Activated B cell treated with CpG ODN at 0.5 μM for 24 hours (primary cell): Measurements from ENCODE around the gene TCOF1. TPM values are rescaled to one million over a fixed set of nuclear protein-coding genes. Genes with fewer than 3 reads are reported as not detected.

Experiments used
- ATAC-seq: fragments of 200-7000 bp; cut with Tn5 transposase; one replicate; pipeline ENCODE4 v1.10.0; 2021; ENCODE audit warnings: low read depth, mild to moderate bottlenecking, moderate library complexity
- CTCF ChIA-PET: fragments of 350-600 bp; sonication (Branson Sonifier 250); formaldehyde crosslinking; loops from one replicate; lab custom pipeline; 2021; ENCODE audit warnings: antibody characterized with exemption; lab: Charles Lee
- POLR2A ChIA-PET: fragments of 350-600 bp; sonication (Branson Sonifier 250); formaldehyde crosslinking; loops from one replicate; lab custom pipeline; 2021; ENCODE audit warnings: antibody characterized with exemption; lab: Charles Lee
- DNase-seq: peaks from one replicate; pipeline ENCODE4 v3.0.0; 2022
- H3K27ac Mint-ChIP-seq: one replicate; pipeline ENCODE4 v1.8.0; 2020; ENCODE audit warnings: mixed read lengths
- H3K27me3 Mint-ChIP-seq: one replicate; pipeline ENCODE4 v1.8.0; 2021; ENCODE audit warnings: mixed read lengths
- H3K36me3 Mint-ChIP-seq: one replicate; pipeline ENCODE4 v1.8.0; 2021; ENCODE audit warnings: low read depth, mixed read lengths
- H3K4me1 Mint-ChIP-seq: one replicate; pipeline ENCODE4 v1.8.0; 2021; ENCODE audit warnings: mixed read lengths
- H3K4me3 Mint-ChIP-seq: one replicate; pipeline ENCODE4 v1.8.0; 2020; ENCODE audit warnings: mild to moderate bottlenecking, mixed read lengths
- H3K9me3 Mint-ChIP-seq: one replicate; pipeline ENCODE4 v1.8.0; 2020; ENCODE audit warnings: mixed read lengths
- intact Hi-C: fragments of 100-400 bp; cut with micrococcal nuclease; formaldehyde crosslinking; loops from one replicate; pipeline ENCODE4 v1.15.1; 2024
- total RNA-seq: library from RNA; stranded (reverse); gene quantifications from 2 replicates; pipeline ENCODE4 v1.2.3, GENCODE V29; 2022
- TF ChIP-seq, protein P1 (sequence below): fragments of 200-600 bp; IDR thresholded peaks from one replicate; pipeline ENCODE4 v1.8.0; 2022; ENCODE audit warnings: antibody characterized with exemption, mild to moderate bottlenecking

Gene TCOF1
- total RNA-seq, 1 donor from 2014 or later = 76.1 TPM

DNA sequence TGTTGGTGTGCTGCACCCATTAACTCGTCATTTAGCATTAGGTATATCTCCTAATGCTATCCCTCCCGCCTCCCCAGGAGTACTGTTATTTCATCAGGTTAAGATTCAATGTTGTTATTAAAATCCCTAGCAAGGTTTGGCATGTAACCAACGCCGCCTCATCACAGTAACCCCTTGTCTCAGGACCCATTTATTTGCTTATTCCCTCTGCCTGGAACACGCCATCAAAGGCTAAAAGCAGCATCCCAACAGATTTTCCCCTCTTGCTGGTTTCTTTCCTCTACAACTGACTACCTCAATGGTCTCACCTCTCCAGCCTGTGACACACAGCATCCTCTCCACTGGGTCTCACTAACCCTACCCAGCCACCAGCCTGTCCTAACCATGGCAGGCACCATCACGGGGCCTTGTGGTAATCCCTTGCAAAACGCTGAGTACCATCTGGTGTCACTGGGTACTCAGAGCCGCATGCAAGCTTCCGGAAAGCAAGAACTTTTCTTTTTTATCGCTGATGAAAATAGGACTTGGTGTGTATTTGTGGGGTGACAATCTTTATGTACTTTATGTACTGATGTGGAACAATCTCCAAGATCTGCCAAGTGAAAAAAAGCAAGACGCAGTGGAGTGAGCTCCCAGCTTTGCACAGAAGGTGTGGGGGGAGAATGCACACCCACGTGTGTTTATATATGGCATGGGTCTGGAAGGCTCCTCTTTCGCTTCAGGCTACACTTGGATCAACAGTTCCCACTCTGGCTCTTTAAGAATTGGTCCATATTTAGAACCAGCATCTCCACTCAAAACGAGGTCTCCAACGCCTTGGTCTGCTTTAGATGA lies 86.0 kb downstream of the TCOF1 start:
- peaks cover 75% of the 10 kb centered on the region for H3K36me3 Mint-ChIP-seq
- no peak for DNase-seq
- ChIA-PET POLR2A (interaction anchor here (1.1 to 43.9 kb wide), 3 partner anchors 13 to 80 kb away, joined by 3 to 2478 read pairs (median 3); partner anchors contain the start of gene CD74), CTCF (no interaction called here)
- no peak for ATAC-seq
- TF ChIP-seq, protein P1, sequence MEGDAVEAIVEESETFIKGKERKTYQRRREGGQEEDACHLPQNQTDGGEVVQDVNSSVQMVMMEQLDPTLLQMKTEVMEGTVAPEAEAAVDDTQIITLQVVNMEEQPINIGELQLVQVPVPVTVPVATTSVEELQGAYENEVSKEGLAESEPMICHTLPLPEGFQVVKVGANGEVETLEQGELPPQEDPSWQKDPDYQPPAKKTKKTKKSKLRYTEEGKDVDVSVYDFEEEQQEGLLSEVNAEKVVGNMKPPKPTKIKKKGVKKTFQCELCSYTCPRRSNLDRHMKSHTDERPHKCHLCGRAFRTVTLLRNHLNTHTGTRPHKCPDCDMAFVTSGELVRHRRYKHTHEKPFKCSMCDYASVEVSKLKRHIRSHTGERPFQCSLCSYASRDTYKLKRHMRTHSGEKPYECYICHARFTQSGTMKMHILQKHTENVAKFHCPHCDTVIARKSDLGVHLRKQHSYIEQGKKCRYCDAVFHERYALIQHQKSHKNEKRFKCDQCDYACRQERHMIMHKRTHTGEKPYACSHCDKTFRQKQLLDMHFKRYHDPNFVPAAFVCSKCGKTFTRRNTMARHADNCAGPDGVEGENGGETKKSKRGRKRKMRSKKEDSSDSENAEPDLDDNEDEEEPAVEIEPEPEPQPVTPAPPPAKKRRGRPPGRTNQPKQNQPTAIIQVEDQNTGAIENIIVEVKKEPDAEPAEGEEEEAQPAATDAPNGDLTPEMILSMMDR = no peak
- H3K4me1 Mint-ChIP-seq = peaks cover 28% of the 10 kb centered on the region
- peak overlapping the region; percentile 13 for H3K27ac Mint-ChIP-seq
- H3K4me3 Mint-ChIP-seq = no peak overlapping the region
- no peaks in the 10 kb centered on the region for H3K27me3 Mint-ChIP-seq
- intact Hi-C loops = no loop called here
- H3K9me3 Mint-ChIP-seq = no peaks in the 10 kb centered on the region

DNA sequence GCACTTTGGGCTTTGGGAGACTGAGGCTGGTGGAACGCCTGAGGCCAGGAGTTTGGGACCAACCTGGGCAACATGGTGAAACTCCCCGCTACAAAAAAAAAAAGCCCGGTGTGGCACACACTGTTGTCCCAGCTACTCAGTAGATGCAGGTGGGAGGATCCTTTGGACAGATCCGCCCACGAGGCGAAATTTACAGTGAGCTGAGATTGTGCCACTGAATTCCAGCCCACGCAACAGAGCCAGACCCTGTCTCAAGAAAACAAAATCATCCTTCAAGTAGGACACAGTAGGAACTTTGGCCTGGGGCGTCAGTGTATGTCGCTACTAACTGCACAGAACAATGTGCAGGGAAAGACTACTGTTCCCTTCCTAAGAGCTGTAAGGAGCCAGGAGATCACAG lies 87.3 kb downstream of the TCOF1 start:
- H3K9me3 Mint-ChIP-seq = no peaks in the 10 kb centered on the region
- no peak overlapping the region for H3K27ac Mint-ChIP-seq
- H3K27me3 Mint-ChIP-seq = no peaks in the 10 kb centered on the region
- H3K4me3 Mint-ChIP-seq = no peak overlapping the region
- TF ChIP-seq, protein P1 = no peak
- CTCF ChIA-PET = no interaction called here
- POLR2A ChIA-PET = interaction anchor here (1.2 to 43.9 kb wide), 2 partner anchors 8 to 36 kb away, joined by 4 to 2478 read pairs; partner anchors contain the start of gene CD74
- H3K4me1 Mint-ChIP-seq = peaks cover 40% of the 10 kb centered on the region
- intact Hi-C loops = no loop called here
- no peak for ATAC-seq
- DNase-seq = no peak
- peaks cover 88% of the 10 kb centered on the region for H3K36me3 Mint-ChIP-seq

DNA sequence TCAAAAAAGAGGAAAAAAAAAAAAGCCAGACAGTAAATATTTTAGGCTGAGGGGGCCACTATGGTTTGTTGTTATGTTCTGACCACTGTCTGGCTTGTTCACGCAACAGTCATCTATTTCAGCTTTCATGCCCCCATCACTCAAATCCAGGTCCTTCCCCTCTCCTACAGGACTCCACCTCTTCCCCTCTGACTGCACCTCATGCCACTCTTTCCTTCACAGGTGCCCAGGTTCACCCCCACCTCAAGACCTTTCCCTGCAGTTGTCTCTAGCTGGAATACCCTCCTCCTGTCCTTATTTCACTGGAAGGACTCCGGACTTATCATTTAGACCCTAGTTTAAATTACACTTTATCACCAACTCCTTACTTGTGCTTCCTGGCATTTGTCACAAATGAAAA lies 88.6 kb downstream of the TCOF1 start:
- intact Hi-C loops = no loop called here
- TF ChIP-seq, protein P1 = no peak
- no peaks in the 10 kb centered on the region for H3K27me3 Mint-ChIP-seq
- H3K36me3 Mint-ChIP-seq = peaks cover 86% of the 10 kb centered on the region
- ATAC-seq = no peak
- ChIA-PET CTCF (no interaction called here), POLR2A (interaction anchor here (1.4 to 43.9 kb wide), 2 partner anchors 10 to 37 kb away, joined by 4 to 2478 read pairs; partner anchors contain the start of gene CD74)
- no peaks in the 10 kb centered on the region for H3K9me3 Mint-ChIP-seq
- H3K27ac Mint-ChIP-seq = peak overlapping the region; percentile 61
- no peak overlapping the region for H3K4me3 Mint-ChIP-seq
- DNase-seq = no peak
- peaks cover 43% of the 10 kb centered on the region for H3K4me1 Mint-ChIP-seq

DNA sequence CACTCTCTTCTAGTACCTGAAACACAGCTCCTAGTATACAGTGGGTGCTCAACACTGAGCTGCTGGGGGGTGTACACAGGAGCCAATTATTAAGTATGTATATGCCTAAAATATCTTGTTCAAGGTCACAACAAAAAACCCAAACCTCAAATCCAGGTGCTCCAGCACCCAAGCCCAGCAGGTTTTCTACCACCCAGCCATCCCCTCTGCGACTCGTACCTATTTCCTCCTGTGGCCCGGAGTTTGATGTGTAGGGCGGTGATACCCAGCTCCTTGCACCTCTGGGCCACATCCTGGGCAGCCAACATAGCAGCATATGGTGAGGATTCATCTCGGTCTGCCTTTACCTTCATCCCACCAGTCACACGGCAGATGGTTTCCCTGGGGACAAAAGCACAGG lies 89.1 kb downstream of the TCOF1 start:
- Mint-ChIP-seq H3K4me3 (no peak overlapping the region), H3K36me3 (peaks cover 82% of the 10 kb centered on the region), H3K27me3 (no peaks in the 10 kb centered on the region), H3K4me1 (peaks cover 43% of the 10 kb centered on the region), H3K27ac (peak overlapping the region; percentile 61), H3K9me3 (no peaks in the 10 kb centered on the region)
- ChIA-PET POLR2A (interaction anchor here (0.6 to 43.9 kb wide), 3 partner anchors 10 to 1308 kb away, joined by 4 to 2478 read pairs (median 8); partner anchors contain the start of gene CD74), CTCF (no interaction called here)
- DNase-seq (no peak), ATAC-seq (no peak)
- TF ChIP-seq, protein P1 = no peak
- intact Hi-C loops = no loop called here

DNA sequence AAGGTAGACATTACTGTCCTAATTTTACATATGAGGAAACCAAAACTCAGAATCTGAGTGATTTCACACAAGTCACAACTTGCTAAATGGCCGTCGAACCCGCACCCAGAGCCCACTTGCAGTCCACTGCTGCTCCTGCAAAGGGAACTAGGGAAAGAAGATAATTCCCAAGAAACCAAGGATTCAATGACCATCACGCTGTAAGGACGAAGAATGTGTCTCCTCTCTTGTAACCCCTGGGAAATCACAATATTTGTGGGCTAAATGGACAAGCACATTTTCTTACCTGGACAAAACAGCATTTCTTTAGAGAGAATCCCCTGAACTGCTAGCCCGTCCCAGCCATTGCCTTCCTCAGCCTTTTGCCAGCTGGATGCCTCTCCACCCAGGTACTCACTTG lies 89.7 kb downstream of the TCOF1 start:
- Mint-ChIP-seq H3K27me3 (no peaks in the 10 kb centered on the region), H3K4me1 (peaks cover 43% of the 10 kb centered on the region), H3K4me3 (peak overlapping the region; percentile 100), H3K27ac (no peak overlapping the region), H3K9me3 (no peaks in the 10 kb centered on the region), H3K36me3 (peaks cover 76% of the 10 kb centered on the region)
- ATAC-seq (no peak), DNase-seq (no peak)
- CTCF ChIA-PET = no interaction called here
- POLR2A ChIA-PET = interaction anchor here (0.6 to 43.9 kb wide), 2 partner anchors 38 to 1308 kb away, joined by 8 to 2478 read pairs; partner anchors contain the start of gene CD74
- TF ChIP-seq, protein P1 = no peak
- intact Hi-C loops = no loop called here
